ENCODE data around the gene TNXB. TPM values are rescaled to one million over a fixed set of nuclear protein-coding genes. Genes with fewer than 3 reads are reported as not detected.
"Not testable (repeated sequence)": the region's sequence is repeated elsewhere in the genome, so short reads cannot be mapped to it uniquely, and the experiment has no call there.

TNXB gene
- total RNA-seq, 1 experiment from 2014 or later, result 0.66 TPM

- DNase-seq (ENCODE audit: low read depth in 1 of 2, low spot score in 2 of 2), result peak in 1 of 2 experiments; percentile 33
- not testable (repeated sequence) for H3K27me3 ChIP-seq (replicated peaks); H3K9me3 ChIP-seq (replicated peaks); H3K36me3 ChIP-seq; H3K4me1 ChIP-seq (replicated peaks); H3K4me3 ChIP-seq; H3K27ac ChIP-seq
Measured at GRCh38 chr6:32007086-32007485, 102.1 kb downstream of the TNXB start.

DNA sequence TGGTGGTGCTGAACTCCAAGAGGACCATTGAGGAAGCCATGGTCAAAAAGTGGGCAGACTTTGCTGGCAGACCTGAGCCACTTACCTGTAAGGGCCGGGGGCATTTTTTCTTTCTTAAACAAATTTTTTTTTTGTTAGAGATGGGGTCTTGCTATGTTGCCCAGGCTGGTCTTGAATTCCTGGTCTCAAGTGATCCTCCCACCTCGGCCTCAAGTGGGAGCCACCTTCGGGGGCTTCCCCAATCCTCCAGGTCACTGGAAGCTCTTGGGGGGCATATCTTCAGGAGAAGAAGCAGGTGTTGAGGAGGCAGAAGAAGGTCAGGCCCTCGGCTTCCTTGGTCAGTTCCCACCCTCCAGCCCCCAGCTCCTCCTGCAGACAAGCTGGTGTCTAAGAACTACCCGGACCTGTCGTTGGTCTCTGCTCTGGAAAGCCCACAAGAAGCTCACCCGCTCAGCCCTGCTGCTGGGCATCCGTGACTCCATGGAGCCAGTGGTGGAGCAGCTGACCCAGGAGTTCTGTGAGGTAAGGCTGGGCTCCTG, 103.1 kb downstream of the TNXB start:
- H3K27me3 ChIP-seq (replicated peaks); H3K36me3 ChIP-seq; H3K9me3 ChIP-seq (replicated peaks); H3K4me3 ChIP-seq; H3K4me1 ChIP-seq (replicated peaks); H3K27ac ChIP-seq: not testable (repeated sequence)
- DNase-seq (ENCODE audit: low read depth in 1 of 2, low spot score in 2 of 2), result peak in 1 of 2 experiments; percentile 43

GRCh38 chr6:32005538-32005880, 103.6 kb downstream of the TNXB start:
- H3K36me3 ChIP-seq; H3K9me3 ChIP-seq (replicated peaks); H3K4me3 ChIP-seq; H3K27me3 ChIP-seq (replicated peaks); H3K27ac ChIP-seq; H3K4me1 ChIP-seq (replicated peaks): not testable (repeated sequence)
- peak in 1 of 2 experiments; percentile 8 for DNase-seq (ENCODE audit: low read depth in 1 of 2, low spot score in 2 of 2)

DNA sequence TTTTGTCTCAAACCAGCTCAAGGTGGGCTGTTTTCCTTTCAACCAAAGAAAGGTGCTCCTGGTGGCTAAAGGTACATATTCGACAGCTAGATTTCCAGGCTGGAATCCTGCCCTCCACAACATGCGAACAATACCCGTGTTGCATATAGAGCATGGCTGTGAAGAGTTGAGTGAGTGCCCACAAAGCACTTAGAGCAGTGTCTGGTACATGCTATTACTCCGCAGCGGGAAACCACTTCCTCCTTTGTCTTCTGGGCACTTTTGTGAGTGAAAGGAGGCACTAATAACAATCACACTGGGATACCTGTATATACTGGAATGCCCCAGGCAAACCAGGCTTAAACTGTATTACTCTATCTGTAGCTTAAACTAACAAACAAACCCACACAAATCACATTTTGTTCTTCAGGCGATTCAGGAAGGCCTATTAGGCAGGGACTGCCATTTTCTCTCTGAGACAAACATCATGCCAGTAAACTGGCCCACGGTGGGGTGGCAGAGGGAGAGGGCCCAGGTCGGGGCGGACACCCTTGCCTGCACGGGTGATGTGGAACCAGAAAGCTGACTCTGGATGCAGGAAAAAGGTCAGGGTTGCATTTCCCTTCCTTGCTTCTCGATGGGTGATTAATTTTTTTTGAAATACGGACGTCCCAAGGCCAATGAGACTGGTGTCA, 104.1 kb downstream of the TNXB start:
- H3K4me1 ChIP-seq (replicated peaks); H3K4me3 ChIP-seq; H3K36me3 ChIP-seq; H3K27ac ChIP-seq; H3K27me3 ChIP-seq (replicated peaks); H3K9me3 ChIP-seq (replicated peaks): not testable (repeated sequence)
- DNase-seq (ENCODE audit: low read depth in 1 of 2, low spot score in 2 of 2), result peak in 1 of 2 experiments; percentile 43

GRCh38 chr6:32004393-32004792, 104.7 kb downstream of the TNXB start:
- H3K36me3 ChIP-seq; H3K4me1 ChIP-seq (replicated peaks); H3K27ac ChIP-seq; H3K27me3 ChIP-seq (replicated peaks); H3K9me3 ChIP-seq (replicated peaks); H3K4me3 ChIP-seq: not testable (repeated sequence)
- peak in 1 of 2 experiments; percentile 9 for DNase-seq (ENCODE audit: low read depth in 1 of 2, low spot score in 2 of 2)

- H3K4me1 ChIP-seq (replicated peaks); DNase-seq (ENCODE audit: low read depth in 1 of 2, low spot score in 2 of 2); H3K36me3 ChIP-seq; H3K4me3 ChIP-seq; H3K27ac ChIP-seq; H3K27me3 ChIP-seq (replicated peaks); H3K9me3 ChIP-seq (replicated peaks): not testable (repeated sequence)
Measured at GRCh38 chr6:32003301-32003700, 105.8 kb downstream of the TNXB start.

GRCh38 chr6:32002546-32003268, 106.4 kb downstream of the TNXB start:
- DNase-seq (ENCODE audit: low read depth in 1 of 2, low spot score in 2 of 2); H3K4me3 ChIP-seq; H3K27me3 ChIP-seq (replicated peaks); H3K36me3 ChIP-seq; H3K9me3 ChIP-seq (replicated peaks); H3K4me1 ChIP-seq (replicated peaks); H3K27ac ChIP-seq: not testable (repeated sequence)

- H3K4me3 ChIP-seq; H3K27ac ChIP-seq; DNase-seq (ENCODE audit: low read depth in 1 of 2, low spot score in 2 of 2); H3K4me1 ChIP-seq (replicated peaks); H3K36me3 ChIP-seq; H3K27me3 ChIP-seq (replicated peaks); H3K9me3 ChIP-seq (replicated peaks): not testable (repeated sequence)
Measured at GRCh38 chr6:31996385-31996784, 112.8 kb downstream of the TNXB start.

- not testable (repeated sequence) for H3K27ac ChIP-seq; H3K27me3 ChIP-seq (replicated peaks); H3K4me1 ChIP-seq (replicated peaks); H3K9me3 ChIP-seq (replicated peaks); H3K36me3 ChIP-seq; H3K4me3 ChIP-seq
- peak in 1 of 2 experiments; percentile 40 for DNase-seq (ENCODE audit: low read depth in 1 of 2, low spot score in 2 of 2)
Measured at GRCh38 chr6:31994421-31994820, 114.7 kb downstream of the TNXB start.

Other genes with a start within 250 kb of the TNXB start
- 38.1 and 38.6 TPM in 2 replicates for gene NEU1, start 246.5 kb downstream of the TNXB start, total RNA-seq (2014; rRNA removed; shearing (Covaris generic))
- not detected in 2 replicates for gene SLC44A4, start 230.3 kb downstream of the TNXB start, total RNA-seq (2014; rRNA removed; shearing (Covaris generic))
- 33.8 and 40.4 TPM in 2 replicates for gene EHMT2, start 211.6 kb downstream of the TNXB start, total RNA-seq (2014; rRNA removed; shearing (Covaris generic))
- gene ZBTB12, start 207.3 kb downstream of the TNXB start, total RNA-seq (2014; rRNA removed; shearing (Covaris generic)), result 0.53 and 2.0 TPM in 2 replicates
- 0.47 and 0.53 TPM in 2 replicates for gene C2, start 181.6 kb downstream of the TNXB start, total RNA-seq (2014; rRNA removed; shearing (Covaris generic))
- 0.50 and 0.58 TPM in 2 replicates for gene CFB, start 163.2 kb downstream of the TNXB start, total RNA-seq (2014; rRNA removed; shearing (Covaris generic))
- 69.4 and 134 TPM in 2 replicates for gene NELFE, start 150.4 kb downstream of the TNXB start, total RNA-seq (2014; rRNA removed; shearing (Covaris generic))
- 34.5 and 35.5 TPM in 2 replicates for gene SKIC2, start 150.2 kb downstream of the TNXB start, total RNA-seq (2014; rRNA removed; shearing (Covaris generic))
- gene DXO, start 137.2 kb downstream of the TNXB start, total RNA-seq (2014; rRNA removed; shearing (Covaris generic)), result 13.1 and 17.4 TPM in 2 replicates
- gene C4A, start 127.3 kb downstream of the TNXB start, total RNA-seq (2014; rRNA removed; shearing (Covaris generic)), result 0.47 and 1.4 TPM in 2 replicates
- 0.28 and 1.5 TPM in 2 replicates for gene C4B, start 94.5 kb downstream of the TNXB start, total RNA-seq (2014; rRNA removed; shearing (Covaris generic))
- gene CYP21A2, start 70.9 kb downstream of the TNXB start, total RNA-seq (2014; rRNA removed; shearing (Covaris generic)), result not detected in 2 replicates
- 22.8 and 44.0 TPM in 2 replicates for gene ATF6B, start 18.9 kb upstream of the TNXB start, total RNA-seq (2014; rRNA removed; shearing (Covaris generic))
- gene FKBPL, start 20.9 kb upstream of the TNXB start, total RNA-seq (2014; rRNA removed; shearing (Covaris generic)), result 5.7 and 10.5 TPM in 2 replicates
- gene PRRT1, start 42.6 kb upstream of the TNXB start, total RNA-seq (2014; rRNA removed; shearing (Covaris generic)), result not detected in 2 replicates
- gene PPT2, start 44.8 kb upstream of the TNXB start, total RNA-seq (2014; rRNA removed; shearing (Covaris generic)), result 10.3 and 38.2 TPM in 2 replicates
- gene EGFL8, start 55.3 kb upstream of the TNXB start, total RNA-seq (2014; rRNA removed; shearing (Covaris generic)), result 0.19 and 3.1 TPM in 2 replicates
- gene AGPAT1, start 66.7 kb upstream of the TNXB start, total RNA-seq (2014; rRNA removed; shearing (Covaris generic)), result 40.9 and 65.4 TPM in 2 replicates
- 63.6 and 67.6 TPM in 2 replicates for gene RNF5, start 69.1 kb upstream of the TNXB start, total RNA-seq (2014; rRNA removed; shearing (Covaris generic))
- gene AGER, start 74.9 kb upstream of the TNXB start, total RNA-seq (2014; rRNA removed; shearing (Covaris generic)), result 0.76 TPM in 1 of 2 replicates, not detected in the other
- gene PBX2, start 80.9 kb upstream of the TNXB start, total RNA-seq (2014; rRNA removed; shearing (Covaris generic)), result 11.8 and 13.2 TPM in 2 replicates
- gene GPSM3, start 83.3 kb upstream of the TNXB start, total RNA-seq (2014; rRNA removed; shearing (Covaris generic)), result 15.3 and 16.2 TPM in 2 replicates
- gene NOTCH4, start 114.7 kb upstream of the TNXB start, total RNA-seq (2014; rRNA removed; shearing (Covaris generic)), result 1.6 and 2.0 TPM in 2 replicates